Suppressor macrophage treated with lipopolysaccharide for 1 hour (primary cell): Measurements from ENCODE around the gene HES4.
"Not testable (repeated sequence)": the region's sequence is repeated elsewhere in the genome, so short reads cannot be mapped to it uniquely, and the experiment has no call there.

Experiments
- DNase-seq, 3 donors: peaks; one replicate each; pipeline ENCODE4 v3.0.0-alpha.2; 2020 to 2022

Gene HES4

DNA sequence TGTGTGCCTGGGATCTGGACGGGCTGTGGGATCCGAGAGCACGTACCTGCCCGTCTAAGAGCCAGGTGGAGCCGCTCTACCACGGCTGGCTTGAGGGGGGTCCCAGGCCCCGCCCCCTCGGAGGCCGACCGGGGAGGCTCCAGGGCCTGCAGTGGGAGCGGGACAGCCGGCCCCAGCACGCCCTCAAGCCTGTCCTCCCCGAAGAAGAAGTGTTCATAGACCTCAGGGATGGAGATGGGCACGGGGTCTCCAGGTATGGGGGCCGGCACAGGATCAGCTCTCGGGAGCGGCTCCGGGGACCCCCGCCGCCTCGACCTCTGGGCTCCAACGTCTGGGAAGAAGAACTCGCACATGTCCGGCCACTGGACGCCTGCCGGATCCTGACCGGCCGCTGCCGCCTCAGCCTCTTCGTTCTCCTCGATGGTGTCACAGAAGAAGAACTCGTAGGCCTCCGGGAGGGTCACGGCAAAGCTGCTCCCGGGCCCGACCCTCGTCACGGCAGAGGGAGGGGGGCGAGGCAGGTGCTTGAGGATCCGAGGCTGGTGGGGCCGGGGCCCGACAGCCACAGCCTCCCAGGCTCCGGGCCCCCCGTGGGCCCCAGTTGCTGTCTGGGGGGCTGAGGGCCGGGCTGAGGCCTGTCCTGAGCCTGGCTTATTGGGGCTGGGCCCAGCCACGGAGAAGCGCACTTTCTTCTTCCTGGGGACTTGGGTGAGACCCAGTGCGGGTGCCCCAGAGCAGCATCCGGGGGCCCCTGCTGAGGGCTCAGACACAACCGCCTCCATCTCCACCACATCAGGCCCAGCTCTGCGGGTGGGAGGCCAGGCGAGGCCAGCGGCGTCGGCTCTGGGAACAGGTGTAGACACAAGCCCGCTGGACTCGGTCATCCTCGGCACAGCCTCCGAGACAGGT, 20.8 kb downstream of the HES4 start:
- DNase-seq: no peak

- DNase-seq: no peak
These were observed 21.6 kb downstream of the HES4 start for GRCh38 chr1:978069-978834.

GRCh38 chr1:976791-977190, 23.1 kb downstream of the HES4 start:
- not testable (repeated sequence) for DNase-seq

DNA sequence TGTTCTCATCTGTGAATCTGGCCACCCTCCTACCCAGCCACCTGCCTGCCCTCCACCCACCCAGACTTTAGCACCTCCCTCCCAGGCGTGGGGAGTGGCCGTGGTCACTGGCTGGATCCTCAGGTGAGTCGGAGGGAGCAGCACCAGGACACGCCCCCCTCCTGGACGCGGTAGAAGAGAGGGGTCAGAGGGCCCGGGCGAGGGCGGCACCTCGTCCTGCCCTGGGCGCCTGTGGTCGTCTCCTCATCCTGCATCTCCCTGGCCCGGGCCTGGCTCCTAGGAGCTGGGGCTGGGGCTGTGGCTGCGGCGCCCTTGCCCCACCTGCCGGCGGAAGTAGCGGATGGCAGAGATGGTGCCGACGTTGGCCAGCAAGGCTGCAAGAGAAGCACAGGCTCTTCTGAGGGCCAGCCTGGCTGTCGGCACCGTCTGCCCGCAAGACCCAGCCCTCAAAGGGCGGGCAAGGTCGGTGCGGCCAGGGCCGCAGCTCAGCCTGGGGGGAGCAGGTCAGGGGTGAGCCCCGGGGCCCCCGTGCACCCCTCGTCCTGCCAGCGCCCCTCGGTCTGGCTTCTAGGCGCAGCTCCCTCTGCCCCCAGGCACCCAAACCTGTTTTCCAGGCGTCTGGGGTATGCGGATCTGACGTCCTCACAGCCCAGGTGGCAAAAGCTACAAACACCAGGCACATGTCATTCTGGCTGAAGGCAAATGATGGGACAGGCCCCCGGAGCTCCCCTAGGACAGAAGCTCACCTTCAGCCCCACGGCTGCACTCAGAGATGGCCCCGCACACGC, 23.8 kb downstream of the HES4 start:
- peak; percentile 67 to 84 (median 74) for DNase-seq

GRCh38 chr1:975365-975764, 24.5 kb downstream of the HES4 start:
- DNase-seq: no peak

DNA sequence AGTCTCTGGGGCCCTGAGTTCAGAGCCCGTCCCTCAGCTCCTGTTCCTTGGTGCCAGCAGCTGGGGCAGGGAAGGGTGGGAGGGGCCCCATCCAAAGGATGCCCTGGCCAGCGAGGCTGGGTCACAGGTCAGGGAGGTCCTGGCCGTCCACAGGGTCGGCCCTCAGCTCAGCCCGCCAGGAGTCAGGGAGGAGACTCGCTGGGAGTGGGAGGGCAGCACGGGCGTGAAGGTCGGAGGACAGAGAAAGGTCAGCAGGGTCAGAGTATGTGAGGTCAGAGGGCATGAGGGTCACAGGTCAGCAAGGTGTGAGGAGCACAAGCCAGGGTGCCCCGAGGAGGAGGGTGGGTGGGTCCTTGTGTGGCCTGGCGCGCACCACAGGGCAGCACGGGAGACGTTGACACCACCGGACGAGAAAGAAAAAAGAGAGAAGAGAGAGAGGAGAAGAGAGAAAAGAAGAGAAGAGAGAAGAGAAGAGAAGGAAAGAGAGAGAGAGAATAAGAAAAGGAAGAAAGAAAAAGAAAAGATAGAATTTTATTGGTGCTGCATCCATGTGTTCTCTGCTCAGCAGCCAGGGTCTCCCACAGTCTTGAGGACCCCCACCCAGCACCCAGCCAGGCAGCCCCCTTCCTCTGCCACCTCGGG, 25.1 kb downstream of the HES4 start:
- no peak for DNase-seq

DNA sequence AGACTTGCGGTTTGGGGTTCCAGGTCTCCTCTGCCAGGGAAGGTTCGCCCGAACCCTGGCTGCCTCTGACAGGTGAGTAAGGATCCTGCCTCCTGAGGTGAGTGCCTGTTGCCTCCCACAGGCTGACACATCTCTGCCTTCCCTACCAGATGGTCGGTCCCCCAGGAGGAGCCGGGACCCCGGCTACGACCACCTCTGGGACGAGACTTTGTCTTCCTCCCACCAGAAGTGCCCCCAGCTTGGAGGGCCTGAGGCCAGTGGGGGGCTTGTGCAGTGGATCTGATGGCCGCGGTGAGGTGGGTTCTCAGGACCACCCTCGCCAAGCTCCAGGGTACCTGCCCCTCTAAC, 25.6 kb downstream of the HES4 start:
- no peak for DNase-seq

DNA sequence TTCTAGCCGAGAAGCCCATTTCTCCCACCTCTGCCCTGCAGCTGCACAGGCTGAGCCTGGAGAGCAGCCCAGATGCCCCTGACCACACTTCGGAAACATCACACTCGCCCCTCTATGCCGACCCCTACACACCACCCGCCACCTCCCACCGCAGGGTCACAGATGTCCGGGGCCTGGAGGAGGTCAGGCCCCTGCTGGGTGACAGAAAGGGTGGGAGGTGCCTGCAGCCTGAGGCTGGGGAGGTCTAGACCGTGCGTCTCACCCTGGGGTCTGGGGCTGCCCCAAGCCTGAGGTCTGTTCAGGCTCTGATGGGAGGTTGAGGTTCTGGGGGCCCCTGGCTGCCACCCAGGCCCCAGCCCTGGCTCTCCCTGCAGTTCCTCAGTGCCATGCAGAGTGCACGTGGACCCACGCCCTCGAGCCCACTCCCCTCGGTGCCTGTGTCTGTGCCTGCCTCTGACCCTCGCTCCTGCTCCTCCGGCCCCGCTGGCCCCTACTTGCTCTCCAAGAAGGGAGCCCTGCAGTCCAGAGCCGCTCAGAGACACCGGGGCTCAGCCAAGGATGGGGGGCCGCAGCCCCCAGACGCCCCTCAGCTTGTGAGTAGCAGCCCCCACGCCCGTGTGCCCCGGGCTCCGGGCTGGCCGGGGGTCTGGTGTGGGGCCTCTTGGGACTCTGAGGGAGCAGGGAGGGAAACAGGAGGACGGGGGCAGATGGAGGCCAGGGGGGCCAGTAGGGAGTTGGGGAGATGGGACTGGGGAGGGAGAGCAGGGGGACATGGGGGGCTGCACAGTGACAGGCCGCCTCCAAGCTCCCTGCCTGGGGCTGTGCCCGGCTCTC, 26.2 kb downstream of the HES4 start:
- no peak for DNase-seq

DNA sequence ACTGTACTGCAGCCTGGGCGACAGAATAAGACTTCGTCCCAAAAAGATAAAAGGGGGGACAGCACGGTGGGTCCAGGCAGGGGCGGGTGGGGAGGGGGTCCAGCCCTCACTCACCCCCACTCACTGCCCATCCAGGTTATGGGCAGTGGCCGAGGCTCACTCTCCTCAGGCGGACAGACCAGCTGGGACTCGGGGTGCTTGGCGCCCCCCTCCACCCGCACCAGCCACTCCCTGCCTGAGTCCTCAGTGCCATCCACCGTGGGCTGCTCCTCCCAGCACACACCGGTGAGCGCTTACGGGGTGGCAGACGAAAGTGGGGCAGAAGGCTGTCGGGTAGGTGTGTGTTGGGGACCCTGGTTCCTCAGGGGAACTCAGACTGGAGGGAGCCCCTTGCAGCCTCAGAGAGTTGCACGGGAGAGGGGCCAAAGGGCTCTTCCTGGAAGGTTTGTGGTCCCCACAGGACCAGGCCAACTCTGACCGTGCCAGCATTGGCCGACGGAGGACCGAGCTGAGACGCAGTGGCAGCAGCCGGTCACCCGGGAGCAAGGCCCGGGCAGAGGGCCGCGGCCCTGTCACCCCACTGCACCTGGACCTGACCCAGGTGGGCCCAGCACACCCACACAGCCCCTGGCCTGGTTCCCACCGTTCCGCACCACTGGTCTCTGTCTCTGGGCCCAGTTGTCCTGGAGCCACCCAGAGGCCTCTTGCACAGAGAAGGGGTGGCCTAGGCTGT, 27.0 kb downstream of the HES4 start:
- no peak for DNase-seq

- no peak for DNase-seq
These were observed 28.0 kb downstream of the HES4 start for GRCh38 chr1:971751-972506.

GRCh38 chr1:970973-971730, 28.7 kb downstream of the HES4 start:
- DNase-seq: no peak

DNA sequence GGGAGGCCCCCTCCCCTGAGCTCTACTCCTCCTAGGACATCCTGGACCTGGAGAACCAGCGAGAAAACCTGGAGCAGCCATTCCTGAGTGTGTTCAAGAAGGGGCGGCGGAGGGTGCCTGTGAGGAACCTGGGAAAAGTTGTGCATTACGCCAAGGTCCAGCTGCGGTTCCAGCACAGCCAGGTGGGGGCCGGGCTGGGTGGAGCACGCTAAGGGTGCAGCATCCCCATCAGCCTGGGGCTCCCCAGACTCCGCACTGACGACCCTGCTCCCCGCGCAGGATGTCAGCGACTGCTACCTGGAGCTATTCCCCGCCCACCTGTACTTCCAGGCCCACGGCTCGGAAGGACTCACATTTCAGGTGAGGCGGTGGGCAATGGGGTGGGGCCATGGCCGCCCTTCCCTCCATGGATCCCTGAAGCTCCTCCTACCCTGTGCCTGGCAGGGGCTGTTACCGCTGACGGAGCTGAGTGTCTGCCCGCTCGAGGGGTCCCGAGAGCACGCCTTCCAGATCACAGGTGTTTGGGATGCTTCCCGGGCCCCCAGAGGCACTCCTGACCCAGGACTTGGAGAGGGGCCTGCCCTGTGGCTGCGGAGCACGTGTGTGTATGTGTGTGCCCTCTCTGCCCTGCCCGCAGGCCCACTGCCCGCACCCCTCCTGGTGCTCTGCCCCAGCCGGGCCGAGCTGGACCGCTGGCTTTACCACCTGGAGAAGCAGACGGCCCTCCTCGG, 29.5 kb downstream of the HES4 start:
- DNase-seq: no peak

DNA sequence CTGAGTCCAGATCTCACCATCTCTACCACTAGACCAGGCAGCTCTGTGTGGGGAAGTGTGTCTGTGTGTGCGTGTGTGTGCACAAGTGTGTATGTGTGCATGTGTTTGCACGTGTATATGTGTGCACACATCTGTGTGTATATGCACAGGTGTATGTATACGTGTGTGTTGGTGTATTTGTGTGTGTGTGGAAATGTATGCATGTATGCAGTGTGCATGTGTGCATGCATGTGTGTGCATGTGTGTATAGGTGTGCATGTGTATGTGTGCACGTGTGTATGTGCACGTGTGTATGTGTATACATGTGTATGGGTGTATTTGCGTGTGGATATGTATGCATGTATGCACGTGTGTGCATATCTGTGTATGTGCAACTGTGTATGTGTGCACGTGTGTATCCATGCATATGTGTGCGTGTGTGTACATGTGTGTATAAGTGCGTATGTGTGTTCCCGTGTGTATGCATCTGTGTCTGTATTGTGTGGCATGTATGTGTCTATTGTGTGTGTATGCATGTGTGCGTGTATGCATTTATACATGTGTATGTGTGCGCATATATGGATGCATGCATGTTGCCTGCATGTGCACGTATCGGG, 30.5 kb downstream of the HES4 start:
- no peak for DNase-seq

DNA sequence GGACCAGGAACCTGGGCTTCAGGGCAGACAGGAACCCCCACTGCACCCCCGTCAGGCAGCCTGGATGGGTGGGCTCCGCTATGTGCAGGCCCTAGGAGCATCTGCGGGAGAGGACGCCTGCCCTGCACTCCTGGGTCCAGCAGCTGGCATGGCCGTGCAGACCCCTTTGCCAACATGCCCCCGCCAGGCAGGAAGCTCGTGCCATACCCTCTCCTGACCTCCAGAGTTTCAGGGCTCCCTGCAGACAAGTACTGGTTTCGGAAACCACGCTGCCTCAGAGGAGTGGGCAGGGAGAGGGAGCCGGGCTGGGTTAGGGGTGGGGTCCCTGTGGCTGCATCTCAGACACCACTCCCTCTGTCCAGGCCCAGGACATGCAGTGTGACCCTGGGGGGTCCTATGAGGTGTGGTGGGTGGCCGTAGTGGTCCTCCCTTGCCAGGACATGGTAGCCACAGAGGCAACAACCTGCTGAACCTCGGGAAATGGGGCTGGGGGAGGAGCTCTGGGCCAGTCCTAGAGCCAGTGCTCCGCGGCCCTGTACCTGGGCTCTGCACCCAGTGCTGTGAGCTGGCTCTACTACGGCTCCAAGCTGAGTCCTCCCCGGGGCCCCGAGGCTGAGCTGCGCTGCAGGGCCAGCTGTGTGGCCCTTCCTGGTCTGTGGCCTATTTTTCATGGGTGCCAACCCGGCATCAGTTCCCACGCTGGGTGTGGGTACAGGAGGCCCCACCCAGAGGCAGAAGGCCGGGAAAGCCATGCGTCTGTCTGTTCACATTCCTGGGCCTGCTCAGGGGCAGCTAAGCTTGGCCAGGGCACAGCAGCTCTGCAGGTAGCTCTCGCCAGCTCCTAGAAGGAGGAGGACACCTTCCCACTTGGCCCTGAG, 32.2 kb downstream of the HES4 start:
- DNase-seq: no peak

- DNase-seq: peak; percentile 78 to 90 (median 82)
These were observed 33.1 kb downstream of the HES4 start for GRCh38 chr1:966704-967300.

GRCh38 chr1:966135-966703, 33.7 kb downstream of the HES4 start, which contains the start of gene PLEKHN1:
Gene PLEKHN1 (plus strand): TSS chr1:966482. CDS start chr1:966532, 50 bp downstream.
- DNase-seq: peak in 2 of 3 donors; percentile 49 to 70
